Omental fat pad (tissue), 4 donors: ENCODE results near the gene RBMS2. TPM values are rescaled to one million over a fixed set of nuclear protein-coding genes. Genes with fewer than 3 reads are reported as not detected.

Experiments
- ATAC-seq: fragments of 150-250 bp; one replicate; pipeline ENCODE4 v1.9.1; 2016; ENCODE audit warnings: mild to moderate bottlenecking, moderate library complexity; ENCODE audit not compliant: low FRiP score
- DNase-seq: peaks from one replicate; pipeline ENCODE4 v3.0.0-alpha.2; 2019; ENCODE audit warnings: low spot score
- CTCF ChIP-seq, 3 donors: fragments of 450-650 bp; IDR thresholded peaks; one replicate each; pipeline ENCODE4 v1.5.1; 2016 to 2017; ENCODE audit warnings: antibody characterized with exemption in 3 of 3, mild to moderate bottlenecking in 3 of 3, moderate library complexity in 2 of 3
- total RNA-seq, 4 donors: library from RNA; depleted of rRNA; stranded (reverse); fragments of >200 nt; gene quantifications; one replicate each; pipeline ENCODE4 v1.1.0, GENCODE V29; 2016

RBMS2 gene
- total RNA-seq, 4 donors from 2014 or later, result 22.2 to 63.8 (median 30.6) TPM

- DNase-seq, result no peak
- ATAC-seq, result no peak
- no peak for TF ChIP-seq CTCF (IDR thresholded peaks at IDR 0.05)
These were observed 69.5 kb downstream of the RBMS2 start for GRCh38 chr12:56591126-56591525.

GRCh38 chr12:56591961-56592360 is 70.3 kb downstream of the RBMS2 start:
- ATAC-seq, result no peak
- no peak for TF ChIP-seq CTCF (IDR thresholded peaks at IDR 0.05)
- no peak for DNase-seq

- TF ChIP-seq CTCF (IDR thresholded peaks at IDR 0.05), result peak in 2 of 3 donors; percentile 15 to 19
- ATAC-seq, result peak; percentile 67
- DNase-seq, result no peak
These were observed 72.4 kb downstream of the RBMS2 start for GRCh38 chr12:56593909-56594621.

- ATAC-seq, result no peak
- no peak for DNase-seq
- no peak for TF ChIP-seq CTCF (IDR thresholded peaks at IDR 0.05)
These were observed 75.2 kb downstream of the RBMS2 start for GRCh38 chr12:56596815-56597214.

- DNase-seq (no peak), ATAC-seq (no peak)
- TF ChIP-seq CTCF (IDR thresholded peaks at IDR 0.05), result no peak
These were observed 77.4 kb downstream of the RBMS2 start for GRCh38 chr12:56599041-56599440.

- DNase-seq (no peak), ATAC-seq (no peak)
- no peak for TF ChIP-seq CTCF (IDR thresholded peaks at IDR 0.05)
These were observed 78.2 kb downstream of the RBMS2 start for GRCh38 chr12:56599797-56600196.

- no peak for DNase-seq
- TF ChIP-seq CTCF (IDR thresholded peaks at IDR 0.05), result no peak
- ATAC-seq, result no peak
These were observed 79.1 kb downstream of the RBMS2 start for GRCh38 chr12:56600753-56601152.
